A673 (cell line): ENCODE results near the gene CYP24A1. TPM values are rescaled to one million over a fixed set of nuclear protein-coding genes. Genes with fewer than 3 reads are reported as not detected.

ENCODE experiments used
- BruUV-seq: library from RNA; stranded (reverse); fragments of 400-500 nt; replicated peaks from 2 replicates; lab custom pipeline; 2021; lab: Mats Ljungman, UMichigan
- CTCF ChIA-PET: fragments of 300-600 bp; sonication (Branson Sonifier 250); formaldehyde crosslinking; loops from one replicate; lab custom pipeline; 2022; ENCODE audit warnings: antibody characterized with exemption; lab: Charles Lee
- POLR2A ChIA-PET: fragments of 300-600 bp; sonication (Branson Sonifier 250); formaldehyde crosslinking; loops from one replicate; lab custom pipeline; 2022; ENCODE audit warnings: antibody characterized with exemption; ENCODE audit not compliant: low non-redundant PET; lab: Charles Lee
- DNase-seq: peaks from one replicate; pipeline ENCODE4 v3.0.0-alpha.2; 2015; ENCODE audit warnings: low spot score
- H3K27ac ChIP-seq: fragments of 200-600 bp; sonication (generic); 2 replicates; pipeline ENCODE4 v1.5.1; 2016; ENCODE audit warnings: mixed run types, low read depth, mild to moderate bottlenecking, mixed read lengths, antibody characterized with exemption, low read length; ENCODE audit not compliant: poor library complexity, severe bottlenecking
- H3K27me3 ChIP-seq: fragments of 200-600 bp; sonication (generic); replicated peaks from 2 replicates; pipeline ENCODE4 v1.6.1; 2017; ENCODE audit warnings: mixed run types, low read depth, mild to moderate bottlenecking, mixed read lengths, antibody characterized with exemption, low read length; ENCODE audit not compliant: insufficient read depth, poor library complexity
- H3K36me3 ChIP-seq: fragments of 200-600 bp; sonication (generic); 2 replicates; pipeline ENCODE4 v1.6.1; 2016; ENCODE audit warnings: mixed run types, mild to moderate bottlenecking, mixed read lengths, antibody characterized with exemption, low read length; ENCODE audit not compliant: insufficient read depth, poor library complexity, severe bottlenecking
- H3K4me1 ChIP-seq: fragments of 200-600 bp; sonication (generic); 2 replicates; pipeline ENCODE4 v1.6.1; 2017; ENCODE audit warnings: mixed run types, mild to moderate bottlenecking, mixed read lengths, antibody characterized with exemption, low read length; ENCODE audit not compliant: insufficient read depth, poor library complexity, severe bottlenecking
- H3K4me3 ChIP-seq: fragments of 200-600 bp; sonication (generic); 2 replicates; pipeline ENCODE4 v1.5.1; 2016; ENCODE audit warnings: low read depth, mixed run types, mild to moderate bottlenecking, mixed read lengths, low read length; ENCODE audit not compliant: poor library complexity, severe bottlenecking
- H3K9me3 ChIP-seq: fragments of 200-600 bp; sonication (generic); 2 replicates; pipeline ENCODE4 v1.6.1; 2016; ENCODE audit warnings: mixed run types, low read depth, mild to moderate bottlenecking, mixed read lengths, antibody characterized with exemption, low read length; ENCODE audit not compliant: poor library complexity, severe bottlenecking
- EZH2 ChIP-seq: fragments of 200-600 bp; sonication (generic); IDR thresholded peaks from 2 replicates; pipeline ENCODE4 v1.6.1; 2017; ENCODE audit warnings: borderline replicate concordance, low read depth, mild to moderate bottlenecking, mixed read lengths, antibody characterized with exemption, low read length; ENCODE audit not compliant: poor library complexity, severe bottlenecking
- intact Hi-C: fragments of 100-400 bp; cut with micrococcal nuclease; formaldehyde crosslinking; loops from one replicate; pipeline ENCODE4 v1.10.0; 2022; ENCODE audit not compliant: unreplicated experiment
- total RNA-seq: library from RNA; stranded (reverse); gene quantifications from 2 replicates; pipeline ENCODE4 v1.2.3, GENCODE V29; 2021
- TF ChIP-seq, protein P1 (sequence below): fragments of 300-800, 200-600 bp; sonication (generic); conservative IDR thresholded peaks from 2 replicates; pipeline ENCODE4 v1.5.1; 2017; ENCODE audit warnings: low read depth, mild to moderate bottlenecking, antibody characterized with exemption, low read length, moderate library complexity, mixed read lengths

Gene CYP24A1
- total RNA-seq, 1 experiment from 2014 or later, result 0.56 TPM

DNA sequence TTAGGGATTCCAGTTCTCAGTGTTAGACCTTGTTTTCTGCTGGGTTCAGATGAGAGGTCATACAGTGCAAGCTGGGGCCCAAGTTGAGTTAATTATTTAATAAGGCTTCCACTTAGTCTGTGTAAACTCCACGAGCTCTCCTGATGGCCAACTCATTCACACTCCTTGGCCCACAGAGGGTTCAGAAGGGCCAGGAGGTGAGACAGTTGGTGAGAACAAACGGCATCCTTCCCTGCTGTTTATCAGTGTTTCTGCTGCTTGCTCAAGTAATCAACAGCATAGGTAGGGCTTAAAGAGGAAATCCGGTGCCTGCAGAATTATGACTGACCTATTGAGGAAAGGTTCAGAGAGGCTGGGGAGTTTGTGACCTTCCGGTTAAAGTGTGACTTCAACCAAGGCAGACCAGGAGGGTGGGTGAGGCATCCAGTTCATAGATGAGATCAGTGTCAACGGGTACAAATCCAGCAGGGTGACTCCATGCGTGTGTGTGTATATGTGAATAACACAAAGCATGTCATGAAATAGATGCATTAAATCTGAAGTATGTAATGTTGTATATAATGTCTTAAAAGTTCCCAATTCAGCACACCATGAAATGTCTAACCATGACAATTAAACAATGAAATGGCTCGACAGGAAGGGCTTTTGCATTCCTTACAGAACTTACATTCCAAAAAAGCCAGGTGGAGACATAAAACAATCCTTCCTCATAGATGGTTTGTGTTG lies 66.0 kb downstream of the CYP24A1 start:
- no peak for DNase-seq
- H3K4me3 ChIP-seq, result no peak overlapping the region
- intact Hi-C loops, result no loop called here
- no peak overlapping the region for H3K27ac ChIP-seq
- no peaks in the 10 kb centered on the region for H3K4me1 ChIP-seq
- BruUV-seq, result no TSS peak
- no peaks in the 10 kb centered on the region for H3K36me3 ChIP-seq
- H3K9me3 ChIP-seq, result no peaks in the 10 kb centered on the region
- ChIA-PET POLR2A (no interaction called here), CTCF (no interaction called here)
- TF ChIP-seq EZH2, result no peak
- TF ChIP-seq, protein P1, sequence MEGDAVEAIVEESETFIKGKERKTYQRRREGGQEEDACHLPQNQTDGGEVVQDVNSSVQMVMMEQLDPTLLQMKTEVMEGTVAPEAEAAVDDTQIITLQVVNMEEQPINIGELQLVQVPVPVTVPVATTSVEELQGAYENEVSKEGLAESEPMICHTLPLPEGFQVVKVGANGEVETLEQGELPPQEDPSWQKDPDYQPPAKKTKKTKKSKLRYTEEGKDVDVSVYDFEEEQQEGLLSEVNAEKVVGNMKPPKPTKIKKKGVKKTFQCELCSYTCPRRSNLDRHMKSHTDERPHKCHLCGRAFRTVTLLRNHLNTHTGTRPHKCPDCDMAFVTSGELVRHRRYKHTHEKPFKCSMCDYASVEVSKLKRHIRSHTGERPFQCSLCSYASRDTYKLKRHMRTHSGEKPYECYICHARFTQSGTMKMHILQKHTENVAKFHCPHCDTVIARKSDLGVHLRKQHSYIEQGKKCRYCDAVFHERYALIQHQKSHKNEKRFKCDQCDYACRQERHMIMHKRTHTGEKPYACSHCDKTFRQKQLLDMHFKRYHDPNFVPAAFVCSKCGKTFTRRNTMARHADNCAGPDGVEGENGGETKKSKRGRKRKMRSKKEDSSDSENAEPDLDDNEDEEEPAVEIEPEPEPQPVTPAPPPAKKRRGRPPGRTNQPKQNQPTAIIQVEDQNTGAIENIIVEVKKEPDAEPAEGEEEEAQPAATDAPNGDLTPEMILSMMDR, result no peak
- H3K27me3 ChIP-seq, result no peaks in the 10 kb centered on the region

DNA sequence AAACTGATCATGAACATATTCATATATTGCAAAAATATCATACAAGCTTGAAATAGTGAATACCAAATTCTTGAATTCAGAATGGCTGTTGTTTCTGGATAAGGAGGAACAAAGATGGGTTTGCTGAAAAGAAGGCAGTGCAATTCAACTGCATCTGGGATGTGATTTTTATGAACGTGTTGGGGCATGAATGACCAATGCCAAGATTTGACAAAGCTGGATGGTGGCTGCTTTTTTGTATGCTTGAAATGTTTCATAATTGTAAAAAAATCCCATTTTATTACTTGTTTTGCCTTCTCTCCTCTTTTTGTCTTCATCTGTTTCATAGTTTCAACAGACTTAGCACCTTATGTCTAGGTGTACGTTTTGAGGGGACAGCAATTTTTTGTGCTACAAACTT lies 66.6 kb downstream of the CYP24A1 start:
- Histone ChIP-seq H3K27me3 (no peaks in the 10 kb centered on the region), H3K4me3 (no peak overlapping the region), H3K27ac (no peak overlapping the region), H3K36me3 (no peaks in the 10 kb centered on the region), H3K9me3 (no peaks in the 10 kb centered on the region), H3K4me1 (no peaks in the 10 kb centered on the region)
- TF ChIP-seq, protein P1, result no peak
- TF ChIP-seq EZH2, result no peak
- no peak for DNase-seq
- CTCF ChIA-PET, result no interaction called here
- POLR2A ChIA-PET, result no interaction called here
- intact Hi-C loops, result no loop called here
- BruUV-seq, result no TSS peak

DNA sequence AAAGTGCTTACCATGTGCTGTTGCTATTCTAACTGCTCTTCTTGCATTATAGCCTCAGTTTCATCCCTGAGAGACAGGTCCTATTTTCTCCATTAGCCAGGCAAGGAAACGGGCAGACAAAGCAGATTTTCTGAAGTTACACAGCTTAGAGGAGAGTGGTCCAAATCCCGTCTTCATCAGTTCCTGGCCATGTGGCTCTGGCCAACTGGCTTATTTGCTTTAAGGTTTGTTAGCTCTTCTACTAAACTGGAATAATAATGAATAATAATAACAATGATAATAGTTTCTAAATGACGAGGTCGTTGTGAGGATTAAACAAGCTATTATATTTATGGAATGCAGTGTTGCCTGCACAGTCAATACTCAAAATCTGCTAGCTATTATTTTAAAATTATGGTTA lies 67.6 kb downstream of the CYP24A1 start:
- Histone ChIP-seq H3K27ac (no peak overlapping the region), H3K36me3 (no peaks in the 10 kb centered on the region), H3K4me3 (no peak overlapping the region), H3K4me1 (no peaks in the 10 kb centered on the region), H3K27me3 (no peaks in the 10 kb centered on the region), H3K9me3 (no peaks in the 10 kb centered on the region)
- TF ChIP-seq EZH2, result no peak
- TF ChIP-seq, protein P1, result no peak
- intact Hi-C loops, result no loop called here
- CTCF ChIA-PET, result no interaction called here
- DNase-seq, result no peak
- POLR2A ChIA-PET, result no interaction called here
- BruUV-seq, result no TSS peak
